Body of pancreas (tissue), 4 donors: Measurements from ENCODE around the gene NR1H2.

Experiments used
- CTCF ChIP-seq, 7 experiments: fragments of 450-650 bp in 4 of 7; fragments of 200-600 bp in 3 of 7; sonication (generic) in 3 of 7; IDR thresholded peaks; one replicate each; pipeline ENCODE4 v1.5.1; 2016 to 2019; ENCODE audit warnings: antibody characterized with exemption in 7 of 7
- POLR2A ChIP-seq, 3 donors: fragments of 450-650 bp; IDR thresholded peaks; one replicate each; pipeline ENCODE4 v1.6.1; 2016; ENCODE audit warnings: antibody characterized with exemption in 3 of 3, mild to moderate bottlenecking in 2 of 3

GRCh38 chr19:50413096-50413495 lies 36.8 kb downstream of the NR1H2 start:
- no peak for TF ChIP-seq CTCF (IDR thresholded peaks at IDR 0.05)
- no peak for TF ChIP-seq POLR2A (IDR thresholded peaks at IDR 0.05)
